ENCODE results near the gene WDR37. TPM values are rescaled to one million over a fixed set of nuclear protein-coding genes. Genes with fewer than 3 reads are reported as not detected.
"Not testable (repeated sequence)": the region's sequence is repeated elsewhere in the genome, so short reads cannot be mapped to it uniquely, and the experiment has no call there.

WDR37 gene
- total RNA-seq, 1 experiment from 2014 or later, result 17.5 TPM

DNA sequence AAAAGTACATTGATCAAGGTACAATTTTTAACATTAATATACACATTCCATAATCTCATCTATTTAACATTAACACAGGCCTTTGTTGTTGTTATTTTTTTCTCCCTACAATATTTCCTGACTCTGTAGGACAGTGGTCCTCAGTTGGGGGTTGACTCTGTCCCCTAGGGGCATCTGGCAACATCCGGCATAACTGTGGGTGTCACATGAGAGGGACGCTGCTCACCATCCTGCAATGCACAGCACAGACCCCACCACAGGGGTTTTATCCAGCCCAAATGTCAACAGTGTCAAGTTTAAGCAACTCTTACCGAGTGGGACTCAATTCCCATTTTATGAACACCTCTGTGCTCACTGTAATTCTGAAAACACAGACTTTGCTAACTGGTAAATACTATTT is 16.1 kb upstream of the WDR37 start:
- no peak for DNase-seq (ENCODE audit: low read depth)

DNA sequence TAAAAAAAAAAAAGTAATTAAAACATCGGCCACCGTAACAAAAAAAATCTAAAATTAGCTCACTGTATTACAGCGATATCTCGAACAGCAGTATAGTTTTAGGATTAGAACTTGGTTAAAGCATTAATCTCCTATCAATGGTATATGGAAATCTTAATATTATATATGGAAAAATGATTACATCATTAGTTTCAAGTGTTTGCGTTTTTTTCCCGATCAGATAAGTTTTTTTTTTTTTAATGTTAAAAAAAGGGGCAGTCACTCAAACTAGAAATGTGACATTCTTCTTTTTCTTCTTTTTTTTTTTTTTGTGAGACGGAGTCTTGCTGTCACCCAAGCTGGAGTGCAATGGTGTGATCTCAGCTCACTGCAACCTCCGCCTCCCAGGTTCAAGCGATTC is 14.7 kb upstream of the WDR37 start:
- DNase-seq (ENCODE audit: low read depth), result no peak

DNA sequence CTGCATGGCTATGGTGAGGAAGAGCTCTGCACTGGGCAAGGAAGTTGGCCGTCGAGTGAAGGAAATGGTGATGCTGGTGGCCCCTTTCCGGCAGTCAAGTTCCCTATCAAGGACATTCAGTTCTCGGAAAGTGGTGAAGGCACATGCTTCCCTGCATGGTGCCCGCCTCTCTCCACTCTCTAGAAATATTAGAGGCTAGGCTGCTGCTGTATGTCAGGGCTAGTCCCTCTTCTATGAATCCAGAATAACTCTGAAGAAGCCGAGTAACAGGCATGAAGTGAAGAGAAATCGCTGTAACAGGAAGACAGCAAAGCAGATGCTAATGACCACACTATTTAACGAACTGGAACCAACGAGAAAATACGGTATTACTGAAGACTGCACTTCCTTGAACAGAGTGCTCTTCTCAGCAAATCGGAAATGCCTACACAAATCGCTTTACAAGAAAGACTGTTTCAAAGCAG is 12.6 kb upstream of the WDR37 start:
- no peak for DNase-seq (ENCODE audit: low read depth)

DNA sequence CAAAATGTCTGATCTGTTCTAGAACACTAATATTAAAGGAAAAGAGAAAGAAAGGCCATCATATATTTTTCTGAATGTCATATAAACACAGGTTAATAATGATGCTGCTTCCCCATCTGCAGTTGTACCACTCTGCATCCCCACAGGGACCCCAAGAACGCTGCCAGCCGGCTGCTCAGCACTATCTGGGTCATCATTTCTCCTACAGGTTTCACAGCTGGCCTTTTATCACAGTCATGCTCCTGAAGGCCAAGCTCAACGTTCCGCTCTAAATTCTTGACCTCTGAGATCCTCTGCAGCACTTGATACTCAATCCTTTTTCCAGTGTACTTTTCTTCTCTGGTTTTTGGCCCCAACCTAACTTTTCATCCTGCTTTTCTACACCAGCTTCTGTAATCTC is 12.0 kb upstream of the WDR37 start:
- no peak for DNase-seq (ENCODE audit: low read depth)

DNA sequence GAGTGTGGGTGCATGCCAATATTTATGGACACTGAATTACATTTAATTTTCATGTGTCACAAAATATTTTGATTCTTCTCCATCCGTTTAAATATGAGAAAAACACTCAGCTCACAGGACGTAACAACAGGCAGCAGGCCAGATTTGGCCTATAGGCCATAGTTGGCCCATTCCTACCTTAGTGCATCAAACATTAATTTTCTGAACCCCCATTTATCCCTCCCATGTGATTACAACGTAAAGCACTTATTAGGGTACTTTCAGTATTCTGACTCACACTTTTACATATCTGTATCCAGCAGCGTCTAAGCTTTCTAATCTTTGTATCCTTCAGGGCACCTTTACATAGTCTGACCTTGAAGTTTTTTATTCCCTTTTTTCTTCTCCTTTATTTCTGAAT is 11.2 kb upstream of the WDR37 start:
- no peak for DNase-seq (ENCODE audit: low read depth)

DNA sequence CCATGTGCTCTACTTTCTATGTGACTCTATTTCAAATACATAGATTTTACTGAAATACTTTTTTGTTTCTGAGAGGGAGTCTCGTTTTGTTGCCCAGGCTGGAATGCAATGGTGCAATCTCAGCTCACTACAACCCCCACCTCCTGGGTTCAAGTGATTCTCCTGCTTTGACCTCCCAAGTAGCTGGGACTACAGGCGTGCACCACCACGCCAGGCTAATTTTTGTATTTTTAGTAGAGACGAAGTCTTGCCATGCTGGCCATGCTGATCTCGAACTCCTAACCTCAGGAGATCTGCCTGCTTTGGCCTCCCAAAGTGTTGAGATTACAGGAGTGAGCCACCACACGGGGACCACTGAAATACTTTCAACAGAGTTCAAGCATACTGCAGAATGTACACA is 10.8 kb upstream of the WDR37 start:
- no peak for DNase-seq (ENCODE audit: low read depth)

DNA sequence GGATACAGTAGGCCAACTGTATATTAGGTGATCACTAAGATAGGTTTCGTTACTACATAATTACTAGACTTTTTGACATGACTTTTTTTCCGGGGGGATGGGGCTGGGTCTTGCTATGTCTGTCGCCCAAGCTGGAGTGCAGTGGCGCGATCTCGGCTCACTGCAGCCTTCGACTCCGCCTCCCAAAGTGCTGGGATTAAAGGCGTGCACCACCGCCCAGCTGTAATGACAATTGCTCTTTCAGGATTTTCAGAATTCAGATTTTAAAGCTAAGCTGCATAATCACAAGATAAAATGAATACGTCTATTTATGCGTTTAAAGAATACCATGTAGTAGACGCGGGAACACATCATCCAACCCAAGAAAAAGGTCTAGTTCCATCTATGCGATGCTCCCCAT is 8.2 kb upstream of the WDR37 start:
- DNase-seq (ENCODE audit: low read depth), result no peak

DNA sequence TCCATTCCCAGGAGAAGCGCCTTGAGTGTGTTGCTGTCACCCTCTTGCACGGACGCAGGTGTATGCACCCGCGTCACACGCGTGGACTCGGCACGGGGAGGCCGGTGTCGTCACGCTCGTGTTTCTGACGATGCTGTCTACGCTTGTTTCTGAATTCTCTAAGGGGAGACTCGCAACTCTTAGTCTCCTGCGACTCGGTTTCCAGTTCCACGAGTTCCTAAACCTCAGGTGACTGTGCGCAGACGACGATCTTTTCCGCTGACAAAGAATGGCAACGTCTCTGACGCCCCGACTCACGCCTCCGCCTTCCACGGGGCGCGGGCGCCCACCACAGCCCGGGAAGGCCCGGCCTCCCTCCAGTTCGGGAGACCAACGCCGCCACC is 7.8 kb upstream of the WDR37 start:
- DNase-seq (ENCODE audit: low read depth), result no peak

DNA sequence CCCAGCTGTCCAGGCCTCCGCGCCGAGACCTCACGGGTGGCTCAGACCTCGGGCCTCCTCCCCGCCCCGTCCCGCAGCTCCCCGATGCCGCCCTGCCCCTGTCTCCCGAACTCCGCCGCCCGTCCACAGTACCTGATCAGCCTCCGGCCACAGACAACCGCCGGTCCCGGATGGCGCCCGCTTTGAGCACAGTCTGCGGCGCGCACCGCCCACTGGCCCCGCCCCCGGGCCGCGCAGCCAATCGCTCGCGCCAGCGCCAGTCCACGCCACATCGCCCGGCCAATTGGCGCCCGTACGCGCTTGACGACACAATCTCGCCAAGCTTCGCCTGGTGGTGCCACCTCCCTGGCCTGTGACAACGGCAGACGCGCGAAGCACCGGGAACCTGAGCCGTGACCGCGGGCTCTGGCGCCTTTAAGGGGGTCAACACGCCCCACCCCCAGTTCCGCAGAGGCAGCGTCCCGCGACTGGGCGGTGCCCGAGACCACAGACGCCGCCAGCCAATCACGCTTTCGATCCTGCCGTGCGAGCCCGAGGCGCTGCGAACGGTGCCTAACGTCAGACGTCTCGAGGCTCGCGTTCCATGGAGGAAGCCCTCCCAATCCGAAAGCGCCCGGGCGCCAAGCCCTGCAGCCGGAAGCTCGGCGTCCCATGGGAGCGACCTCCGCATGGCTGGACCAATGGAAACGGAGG is 7.3 kb upstream of the WDR37 start, which contains the start of gene IDI1:
TSS of gene IDI1 (minus strand) at position 388 of the 693 bp plus-strand sequence. CDS start at position 272, 116 bp downstream.
- DNase-seq (ENCODE audit: low read depth), result peak; percentile 99

DNA sequence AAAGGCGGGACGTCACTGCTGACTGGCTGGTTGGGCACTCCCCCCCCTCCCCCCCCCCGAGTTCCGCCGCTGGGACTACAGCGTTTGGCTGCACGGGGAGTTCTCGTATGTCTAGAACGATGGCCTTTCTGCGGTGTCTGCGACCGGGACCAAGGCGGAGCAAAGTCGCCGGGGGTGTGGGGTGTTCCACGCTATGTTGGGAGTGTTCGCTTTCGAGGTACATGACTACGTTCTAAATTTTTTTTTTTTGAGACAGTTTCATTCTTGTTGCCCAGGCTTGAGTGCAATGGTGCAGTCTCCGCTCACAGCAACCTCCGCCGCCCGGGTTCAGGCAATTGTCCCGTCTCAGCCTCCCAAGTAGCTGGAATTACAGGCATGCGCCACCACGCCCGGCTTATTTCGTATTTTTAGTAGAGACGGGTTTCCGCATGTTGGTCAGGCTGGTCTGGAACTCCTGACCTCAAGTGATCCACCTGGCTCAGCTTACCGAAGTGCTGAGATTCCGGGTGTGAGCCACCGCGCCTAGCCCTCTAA is 6.7 kb upstream of the WDR37 start:
- DNase-seq (ENCODE audit: low read depth), result no peak

DNA sequence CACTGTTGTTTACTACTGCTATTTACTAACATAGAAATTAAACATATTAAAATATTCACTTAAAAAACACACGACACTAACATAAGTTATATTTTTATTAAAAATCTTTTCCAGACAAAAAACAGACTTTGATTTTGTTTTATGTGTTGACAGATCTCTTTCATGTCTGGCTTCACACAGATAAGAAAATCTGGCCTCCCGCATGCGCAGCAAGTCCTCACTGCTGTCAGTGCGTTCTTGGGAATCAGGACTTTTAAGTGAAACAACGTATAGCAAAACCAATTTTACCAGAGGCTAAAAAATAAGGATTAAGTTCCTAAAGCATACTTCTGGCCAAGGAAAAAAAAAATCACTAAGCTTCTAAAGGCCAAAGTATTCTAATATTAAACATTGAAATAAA is 6.0 kb upstream of the WDR37 start:
- DNase-seq (ENCODE audit: low read depth), result no peak

DNA sequence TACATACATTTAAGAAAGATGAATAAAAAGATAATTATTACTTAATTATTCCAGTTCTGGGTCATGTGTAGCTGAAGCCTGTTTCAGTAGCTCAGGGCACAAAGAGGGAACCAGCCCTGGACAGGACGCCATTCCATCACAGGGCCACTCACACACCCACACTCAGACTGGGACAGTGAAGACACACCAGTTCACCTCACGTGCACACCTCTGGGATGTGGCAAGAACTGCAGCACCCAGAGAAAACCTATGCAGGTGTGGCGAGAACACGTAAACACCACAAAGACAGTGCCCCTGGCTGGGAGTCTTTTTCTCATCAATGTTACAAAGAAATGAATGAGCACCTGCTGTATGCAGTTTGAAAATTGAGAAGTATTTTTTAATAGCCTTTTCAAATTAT is 5.6 kb upstream of the WDR37 start:
- no peak for DNase-seq (ENCODE audit: low read depth)

DNA sequence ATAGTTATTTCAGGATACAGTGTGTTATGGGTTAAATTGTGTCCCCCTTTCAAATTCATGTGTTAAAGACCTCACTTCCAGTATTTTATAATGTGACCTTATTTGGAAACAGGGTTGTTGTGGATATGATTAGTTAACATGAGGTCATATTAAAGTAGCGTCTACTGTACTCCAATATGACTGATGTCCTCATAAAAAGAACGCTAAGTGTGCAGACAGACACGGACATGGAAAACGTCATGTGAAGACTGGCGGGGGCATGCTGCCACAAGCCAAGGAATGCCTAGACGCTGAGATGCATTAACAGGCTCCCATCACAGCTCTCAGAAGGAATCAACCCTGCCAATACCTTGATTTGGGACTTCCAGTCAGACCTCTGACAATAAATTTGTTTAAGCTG is 1.5 kb upstream of the WDR37 start:
- no peak for DNase-seq (ENCODE audit: low read depth)

DNA sequence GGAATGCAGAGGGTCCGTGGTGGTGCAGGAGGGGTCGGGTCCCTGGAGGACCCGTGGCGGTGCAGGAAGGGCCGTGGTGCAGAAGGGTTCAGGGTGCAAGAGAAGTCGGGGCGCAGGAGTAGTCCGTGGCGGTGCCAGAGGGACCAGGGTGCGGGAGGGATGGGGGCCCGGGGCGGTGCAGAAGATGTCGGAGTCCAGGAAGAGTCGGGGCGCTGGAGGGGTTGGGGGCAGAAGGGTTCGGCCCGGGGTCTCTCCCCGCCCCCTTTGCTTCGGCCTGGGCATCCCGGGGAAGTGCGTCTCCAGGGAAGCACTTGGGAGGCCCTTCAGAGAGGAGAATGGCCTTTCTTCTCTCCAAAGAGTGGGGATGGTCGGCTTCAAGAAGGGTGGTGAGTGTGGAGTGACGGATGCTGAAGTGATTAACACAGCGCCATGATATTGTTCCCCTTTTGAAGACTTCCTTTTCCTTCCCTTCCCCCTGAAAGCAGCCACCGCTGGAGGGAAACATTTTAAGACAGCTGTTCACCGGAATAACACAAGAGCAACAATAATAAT is 997 bp downstream of the WDR37 start:
- DNase-seq (ENCODE audit: low read depth), result no peak

DNA sequence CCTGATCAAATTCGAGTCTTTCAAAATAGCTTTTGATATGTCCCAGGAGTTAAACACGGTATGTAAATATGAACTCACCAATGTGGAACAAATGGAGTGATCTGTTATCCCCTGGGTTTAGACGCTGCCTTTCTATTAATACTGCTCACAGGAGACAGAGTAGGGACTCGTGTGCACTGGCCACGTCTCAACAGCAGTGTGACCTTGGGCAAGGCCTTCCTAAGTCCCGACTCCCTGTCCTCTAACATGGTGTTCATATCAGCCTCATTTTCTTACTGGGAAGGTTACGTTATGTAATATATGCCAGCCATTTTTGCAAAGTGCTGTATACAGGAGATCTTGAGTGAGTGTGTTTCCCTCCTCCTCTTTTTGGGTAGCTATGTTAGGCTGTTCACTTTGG is 1.8 kb downstream of the WDR37 start:
- DNase-seq (ENCODE audit: low read depth), result no peak

DNA sequence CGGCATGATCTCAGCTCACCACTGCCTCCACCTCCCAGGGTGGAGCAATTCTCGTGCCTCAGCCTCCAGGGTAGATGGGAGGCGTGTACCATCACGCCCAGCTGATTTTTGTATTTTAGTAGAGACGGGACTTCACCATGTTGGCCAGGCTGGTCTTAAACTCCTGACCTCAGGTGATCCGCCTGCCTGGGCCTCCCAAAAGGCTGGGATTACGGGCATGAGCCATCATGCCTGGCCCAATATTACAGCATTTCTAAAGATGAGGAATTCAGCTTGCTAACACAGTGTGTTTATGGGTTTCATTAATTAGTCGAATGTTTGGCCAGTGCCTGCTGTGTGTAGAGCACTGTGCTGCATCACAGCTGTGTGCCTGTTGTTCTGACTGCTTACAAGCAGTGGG is 3.7 kb downstream of the WDR37 start:
- DNase-seq (ENCODE audit: low read depth), result no peak

DNA sequence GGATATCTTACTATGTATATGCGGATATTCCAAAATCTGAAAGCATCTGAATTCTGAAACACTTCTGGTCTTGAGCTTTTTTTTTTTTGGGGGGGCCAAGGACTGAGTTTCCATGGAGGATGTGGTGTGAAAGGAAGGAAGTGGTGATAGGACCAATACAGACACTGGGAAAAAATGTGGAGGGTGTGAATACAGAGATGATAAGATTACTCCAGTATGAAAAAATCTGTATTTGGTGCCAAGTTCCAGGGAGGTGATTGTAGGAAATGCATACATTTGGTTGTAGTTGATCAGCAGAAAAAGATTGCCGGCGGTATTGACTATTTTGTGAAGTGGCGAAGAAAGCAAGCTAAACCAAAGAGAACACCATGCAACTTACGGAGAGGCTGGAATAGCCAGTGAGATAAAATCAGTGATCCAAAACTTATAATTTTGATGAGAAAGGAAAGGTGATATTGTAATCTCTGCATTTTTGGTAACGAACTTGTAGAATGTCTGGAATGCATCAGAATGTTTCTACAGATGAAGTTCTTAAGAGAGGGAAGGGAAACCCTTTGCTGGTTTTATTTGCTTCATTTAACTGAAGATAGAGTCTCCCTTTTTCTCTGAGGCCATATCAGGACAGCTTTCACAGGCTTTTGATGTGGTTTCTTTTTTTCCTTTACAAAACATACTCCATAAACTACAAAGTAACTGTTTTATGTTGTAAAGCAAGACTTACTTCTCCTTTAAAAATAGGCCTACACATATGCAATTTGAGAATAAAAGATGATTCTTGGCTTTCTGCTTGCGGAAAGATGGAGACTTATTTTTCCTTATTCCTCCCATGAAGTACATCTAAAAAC is 6.0 kb downstream of the WDR37 start:
- DNase-seq (ENCODE audit: low read depth), result no peak

DNA sequence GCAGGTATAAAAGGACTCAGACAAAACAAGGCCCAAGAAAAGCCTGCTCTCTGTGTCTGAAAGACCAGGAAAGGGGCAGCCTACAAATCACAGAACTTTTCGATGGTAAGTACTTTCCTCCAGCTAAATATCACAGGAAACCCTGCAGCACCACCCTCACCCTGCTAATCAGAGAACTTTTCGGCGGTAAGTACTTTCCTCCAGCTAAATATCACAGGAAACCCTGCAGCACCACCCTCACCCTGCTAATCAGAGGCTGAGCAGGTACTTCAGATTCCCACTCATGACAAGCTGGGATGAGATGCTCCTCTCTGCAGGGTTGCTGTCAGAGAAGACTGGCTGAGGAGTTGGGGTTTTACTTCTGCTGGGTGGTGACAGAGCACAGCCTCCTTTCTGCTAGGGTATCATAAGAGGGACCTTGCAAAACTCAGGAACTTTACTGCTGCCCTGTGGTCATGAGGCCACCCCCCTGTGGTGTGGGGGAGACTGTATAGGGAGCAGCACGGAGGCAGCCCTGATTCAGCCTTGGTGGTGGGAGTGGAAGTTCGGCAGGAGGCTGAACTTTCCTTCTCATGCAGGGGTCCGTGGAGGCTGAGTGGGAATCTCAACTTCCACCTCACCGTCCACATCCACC is 7.2 kb downstream of the WDR37 start:
- DNase-seq (ENCODE audit: low read depth), result no peak

DNA sequence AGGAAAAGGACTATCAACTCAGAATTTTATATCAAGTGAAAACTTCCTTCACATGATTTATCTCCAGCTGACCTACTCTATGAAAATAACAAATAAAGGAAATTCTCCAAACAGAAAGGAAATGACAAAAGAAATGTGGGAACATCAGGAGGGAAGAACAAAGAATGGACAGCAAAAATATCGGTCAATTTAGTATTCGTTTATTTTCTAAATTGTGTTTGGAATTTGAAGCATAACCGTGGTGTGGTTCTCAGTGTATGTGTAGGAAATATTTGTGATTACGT is 8.7 kb downstream of the WDR37 start:
- no peak for DNase-seq (ENCODE audit: low read depth)

DNA sequence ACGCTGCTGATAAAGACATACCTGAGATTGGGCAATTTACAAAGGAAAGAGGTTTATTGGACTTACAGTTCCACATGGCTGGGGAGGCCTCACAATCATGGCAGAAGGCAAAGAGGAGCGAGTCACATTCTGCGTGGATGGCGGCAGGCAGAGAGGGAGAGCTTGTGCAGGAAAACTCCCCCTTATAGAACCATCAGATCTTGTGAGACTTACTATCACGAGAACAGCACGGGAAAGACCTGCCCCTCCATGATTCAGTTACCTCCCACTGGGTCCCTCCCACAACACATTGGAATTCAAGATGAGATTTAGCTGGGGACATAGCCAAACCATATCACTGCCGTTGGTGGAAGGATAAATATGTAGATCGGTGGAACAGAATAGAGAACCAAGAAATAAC is 10.5 kb downstream of the WDR37 start:
- DNase-seq (ENCODE audit: low read depth), result not testable (repeated sequence)

DNA sequence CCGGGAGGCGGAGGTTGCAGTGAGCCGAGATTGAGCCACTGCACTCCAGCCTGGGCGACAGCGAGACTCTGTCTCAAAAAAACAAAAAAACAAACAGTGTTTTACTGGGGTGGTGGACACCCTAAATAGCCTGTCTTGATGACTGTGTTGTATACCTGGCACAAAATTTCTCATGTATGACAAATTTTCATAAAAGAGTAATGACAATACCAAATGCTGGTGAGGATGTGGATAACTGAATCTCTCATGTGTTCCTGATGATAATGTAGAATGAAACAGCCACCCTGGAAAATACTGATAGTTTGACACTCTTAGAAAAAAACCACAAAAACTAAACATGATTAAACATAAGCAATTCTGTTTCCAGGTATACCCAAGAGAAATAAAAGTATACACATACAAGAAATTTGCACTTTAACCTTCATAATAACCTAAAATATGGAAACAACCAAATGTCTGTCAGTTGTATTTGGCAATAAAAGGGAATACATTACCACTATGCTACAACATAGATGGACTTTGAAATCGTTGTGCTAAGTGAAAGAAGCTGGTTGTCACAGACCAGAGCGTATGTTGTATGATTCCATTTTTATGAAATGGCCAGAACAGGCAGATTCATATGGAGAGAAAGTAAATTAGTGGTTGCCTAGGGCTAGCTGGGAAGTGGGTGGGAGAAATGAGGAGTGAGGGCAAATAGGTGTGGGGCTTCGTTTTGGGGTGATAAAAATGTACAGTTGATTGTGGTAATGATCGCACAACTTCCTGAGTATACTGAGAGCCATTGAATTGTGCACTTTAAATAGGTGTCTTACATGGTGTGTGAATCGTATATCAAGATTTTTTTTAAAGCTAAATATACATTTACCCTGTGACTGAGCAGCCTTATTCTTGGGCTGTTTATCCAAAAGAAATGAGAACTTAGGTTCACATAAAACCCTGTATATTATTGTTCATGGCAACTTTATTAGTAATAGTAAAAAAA is 12.5 kb downstream of the WDR37 start:
- DNase-seq (ENCODE audit: low read depth), result no peak

Data from LHCN-M2 (cell line).